GM18870 (cell line): ENCODE data around the gene USP9Y.
"Not testable (repeated sequence)": the region's sequence is repeated elsewhere in the genome, so short reads cannot be mapped to it uniquely, and the experiment has no call there.

Experiments
- ATAC-seq: cut with Tn5 transposase; IDR thresholded peaks from one replicate; pipeline ENCODE4 v1.9.1; 2021; ENCODE audit warnings: moderate library complexity; ENCODE audit not compliant: unreplicated experiment

USP9Y gene, protein sequence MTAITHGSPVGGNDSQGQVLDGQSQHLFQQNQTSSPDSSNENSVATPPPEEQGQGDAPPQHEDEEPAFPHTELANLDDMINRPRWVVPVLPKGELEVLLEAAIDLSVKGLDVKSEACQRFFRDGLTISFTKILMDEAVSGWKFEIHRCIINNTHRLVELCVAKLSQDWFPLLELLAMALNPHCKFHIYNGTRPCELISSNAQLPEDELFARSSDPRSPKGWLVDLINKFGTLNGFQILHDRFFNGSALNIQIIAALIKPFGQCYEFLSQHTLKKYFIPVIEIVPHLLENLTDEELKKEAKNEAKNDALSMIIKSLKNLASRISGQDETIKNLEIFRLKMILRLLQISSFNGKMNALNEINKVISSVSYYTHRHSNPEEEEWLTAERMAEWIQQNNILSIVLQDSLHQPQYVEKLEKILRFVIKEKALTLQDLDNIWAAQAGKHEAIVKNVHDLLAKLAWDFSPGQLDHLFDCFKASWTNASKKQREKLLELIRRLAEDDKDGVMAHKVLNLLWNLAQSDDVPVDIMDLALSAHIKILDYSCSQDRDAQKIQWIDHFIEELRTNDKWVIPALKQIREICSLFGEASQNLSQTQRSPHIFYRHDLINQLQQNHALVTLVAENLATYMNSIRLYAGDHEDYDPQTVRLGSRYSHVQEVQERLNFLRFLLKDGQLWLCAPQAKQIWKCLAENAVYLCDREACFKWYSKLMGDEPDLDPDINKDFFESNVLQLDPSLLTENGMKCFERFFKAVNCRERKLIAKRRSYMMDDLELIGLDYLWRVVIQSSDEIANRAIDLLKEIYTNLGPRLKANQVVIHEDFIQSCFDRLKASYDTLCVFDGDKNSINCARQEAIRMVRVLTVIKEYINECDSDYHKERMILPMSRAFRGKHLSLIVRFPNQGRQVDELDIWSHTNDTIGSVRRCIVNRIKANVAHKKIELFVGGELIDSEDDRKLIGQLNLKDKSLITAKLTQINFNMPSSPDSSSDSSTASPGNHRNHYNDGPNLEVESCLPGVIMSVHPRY (N-terminal part only)

GRCh38 chrY:12701181-12701695 lies at the start of gene USP9Y:
Gene USP9Y (plus strand): TSS chrY:12701231. CDS start chrY:12709448, 8,217 bp downstream.
- ATAC-seq, result no peak

DNA sequence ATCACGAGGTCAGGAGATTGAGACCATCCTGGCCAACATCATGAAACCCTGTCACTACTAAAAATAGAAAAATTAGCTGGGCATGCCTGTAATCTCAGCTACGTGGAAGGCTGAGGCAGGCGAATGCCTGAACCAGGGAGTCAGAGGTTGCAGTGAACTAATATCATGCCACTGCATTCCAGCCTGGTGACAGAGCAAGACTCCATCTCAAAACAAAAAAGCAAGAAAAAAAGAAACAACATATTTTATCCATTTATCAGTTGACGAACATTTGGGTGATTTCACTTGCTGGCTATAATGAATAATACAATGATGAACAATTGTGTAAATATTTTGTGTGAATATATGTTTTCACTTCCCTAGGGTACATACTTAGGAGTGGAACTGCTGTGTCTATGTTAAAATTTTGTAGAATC lies 49.4 kb upstream of the USP9Y start:
- ATAC-seq, result no peak

- no peak for ATAC-seq
Observed at GRCh38 chrY:12661745-12662681, 39.0 kb upstream of the USP9Y start.

DNA sequence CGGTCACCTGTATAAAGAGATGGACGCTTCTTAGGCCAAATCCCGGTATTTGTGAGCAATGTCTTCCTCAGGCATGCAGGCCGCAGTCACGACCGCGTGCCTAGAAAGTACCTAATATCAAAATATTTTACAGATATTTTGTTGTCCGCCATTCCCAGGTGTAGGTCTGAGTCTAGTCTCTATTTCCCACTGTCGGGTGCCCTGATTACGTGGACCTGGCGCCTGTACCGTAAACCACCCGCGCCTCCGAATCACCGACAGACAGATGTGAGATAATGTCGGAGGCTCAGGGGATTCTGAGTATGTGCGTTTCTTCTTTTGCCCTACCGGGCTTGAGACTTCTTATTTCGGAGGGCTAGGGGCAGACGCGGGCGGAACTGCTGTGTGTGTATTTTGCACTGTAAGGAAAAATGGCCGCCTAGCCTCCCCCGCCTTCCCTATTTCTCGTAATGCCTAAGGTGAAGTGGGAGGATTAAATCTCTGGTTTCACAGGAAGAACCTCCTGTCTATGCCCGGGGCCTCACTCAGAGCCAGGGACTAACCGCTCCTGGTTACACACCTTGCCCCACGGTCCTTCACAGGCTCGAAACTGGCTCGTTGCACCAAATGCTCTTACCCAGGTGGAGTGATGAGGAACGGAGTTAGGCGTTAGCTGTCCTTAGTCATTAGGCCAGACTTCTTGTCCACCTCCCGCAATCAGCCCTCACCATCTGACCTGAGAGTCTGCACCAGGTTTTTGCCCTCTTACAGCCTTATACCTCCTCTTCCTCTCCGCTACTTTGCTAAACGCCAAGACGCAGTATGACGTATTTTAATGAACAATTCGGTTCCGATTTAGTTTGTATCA lies 38.1 kb upstream of the USP9Y start:
- no peak for ATAC-seq

GRCh38 chrY:12663845-12664244 lies 37.2 kb upstream of the USP9Y start:
- ATAC-seq, result not testable (repeated sequence)

- ATAC-seq, result no peak
Observed at GRCh38 chrY:12678111-12678510, 22.9 kb upstream of the USP9Y start.

GRCh38 chrY:12681535-12681934 lies 19.5 kb upstream of the USP9Y start:
- ATAC-seq, result no peak

DNA sequence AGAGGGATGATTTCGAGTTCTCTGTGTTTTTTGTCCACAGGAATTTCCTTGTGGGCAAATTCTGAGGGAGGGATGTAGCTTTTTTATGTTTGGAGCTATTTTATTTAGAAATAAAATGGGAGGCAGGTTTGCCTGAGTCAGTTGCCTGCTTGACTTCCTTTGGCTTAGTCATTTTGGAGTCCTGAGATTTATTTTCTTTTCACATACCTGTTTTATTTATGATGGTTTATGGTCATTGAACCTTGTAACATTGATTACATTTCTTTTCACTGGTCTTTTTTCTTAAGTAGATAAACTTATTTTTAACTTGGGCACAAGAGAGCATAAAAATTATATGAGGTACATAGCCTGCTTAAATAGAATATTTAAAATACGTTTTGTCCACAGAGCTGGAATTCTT lies 12.7 kb upstream of the USP9Y start:
- ATAC-seq, result no peak

DNA sequence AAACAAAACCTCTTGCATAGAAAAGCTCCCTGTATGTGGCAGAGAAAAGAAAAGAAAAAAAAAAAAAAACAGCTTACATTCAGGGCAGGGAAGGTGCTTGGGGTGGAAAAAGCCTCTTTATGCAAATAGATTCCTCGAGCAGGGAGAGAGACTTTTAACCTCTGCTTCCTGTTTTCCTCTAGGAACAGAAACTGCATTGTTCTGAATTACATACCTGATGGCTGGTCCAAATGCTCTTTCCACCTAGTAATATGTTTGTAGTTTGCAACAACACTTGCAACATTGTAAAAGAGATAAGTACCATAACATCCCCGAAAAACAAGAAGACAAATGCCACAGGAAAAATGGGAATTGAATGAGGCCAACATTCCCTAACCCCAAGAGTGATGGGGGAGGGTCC lies 944 bp upstream of the USP9Y start:
- no peak for ATAC-seq

GRCh38 chrY:12702174-12702573 lies 1.1 kb downstream of the USP9Y start:
- no peak for ATAC-seq

GRCh38 chrY:12710460-12710859 lies 9.4 kb downstream of the USP9Y start:
- no peak for ATAC-seq

DNA sequence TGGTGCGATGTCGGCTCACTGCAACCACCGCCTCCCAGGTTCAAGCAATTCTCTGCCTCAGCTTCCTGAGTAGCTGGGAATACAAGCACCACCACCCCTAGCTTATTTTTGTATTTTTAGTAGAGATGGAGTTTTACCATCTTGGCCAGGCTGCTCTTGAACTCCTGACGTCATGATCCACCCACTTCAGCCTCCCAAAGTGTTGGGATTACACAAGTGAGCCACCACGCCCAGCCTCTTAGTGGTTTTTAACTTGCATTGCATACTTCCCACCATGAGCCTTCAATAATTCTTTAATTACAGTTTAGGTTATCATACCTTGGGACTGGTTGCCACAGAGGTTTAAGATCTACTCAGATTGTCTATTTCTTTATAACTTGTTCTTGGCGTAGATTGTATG lies 14.3 kb downstream of the USP9Y start:
- no peak for ATAC-seq

GRCh38 chrY:12729746-12730145 lies 28.7 kb downstream of the USP9Y start:
- ATAC-seq, result no peak

DNA sequence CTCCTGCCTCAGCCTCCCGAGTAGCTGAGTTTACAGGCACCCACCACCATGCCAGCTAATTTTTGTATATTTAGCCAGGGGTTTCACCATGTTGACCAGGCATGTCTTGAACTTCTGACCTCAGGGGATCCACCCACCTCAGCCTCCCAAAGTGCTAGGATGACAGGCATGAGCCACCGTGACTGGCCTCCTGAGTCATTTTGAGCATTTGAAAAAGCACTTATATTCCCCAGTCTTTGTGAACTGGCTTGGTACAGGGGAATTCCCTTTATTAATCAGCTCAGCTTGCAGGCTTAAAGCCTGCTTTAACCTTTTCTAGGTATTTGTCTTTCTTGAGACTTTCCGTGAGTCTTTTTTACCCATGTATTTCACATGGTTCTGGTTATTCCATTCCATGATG lies 32.6 kb downstream of the USP9Y start:
- ATAC-seq, result no peak

DNA sequence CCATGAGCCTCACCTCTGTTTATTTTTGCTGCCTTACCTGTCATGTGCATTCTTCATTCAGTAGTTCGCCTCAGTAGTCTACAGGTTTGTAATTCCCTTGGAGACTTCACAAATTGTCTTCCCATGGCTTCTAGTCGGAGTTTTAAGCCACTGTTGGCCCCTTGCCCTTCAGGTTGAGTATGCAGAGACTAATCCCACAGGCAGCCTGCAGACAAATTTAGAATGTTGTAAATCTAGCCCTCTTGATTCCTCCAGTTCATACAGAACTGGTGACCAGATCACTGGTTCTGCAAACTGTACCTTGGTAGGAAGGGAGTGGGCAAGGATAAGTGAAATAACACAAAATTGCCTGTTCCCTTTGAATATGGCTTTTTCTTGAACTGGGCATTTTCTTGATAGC lies 33.0 kb downstream of the USP9Y start:
- no peak for ATAC-seq

- ATAC-seq, result no peak
Observed at GRCh38 chrY:12741414-12741813, 40.4 kb downstream of the USP9Y start.

- ATAC-seq, result no peak
Observed at GRCh38 chrY:12742725-12743124, 41.7 kb downstream of the USP9Y start.

DNA sequence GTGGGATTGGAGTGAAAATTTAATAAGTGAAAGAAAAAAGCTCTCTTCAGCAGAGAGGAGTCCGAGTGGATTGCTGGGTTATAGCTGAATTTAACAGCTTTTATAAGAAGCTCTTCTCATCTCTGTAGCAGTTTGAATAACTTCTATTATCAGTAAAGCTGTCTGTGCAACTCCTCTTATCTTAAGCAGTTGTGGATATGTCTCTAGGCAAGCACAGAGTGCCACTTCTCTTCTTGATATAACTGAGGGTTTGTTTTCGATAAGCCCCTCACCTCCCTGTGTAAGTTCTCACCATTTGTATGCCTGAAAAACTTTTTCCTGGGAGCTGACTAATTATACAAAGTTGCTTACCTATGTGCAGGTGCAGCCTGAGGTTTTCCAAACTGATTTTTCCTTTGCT lies 43.1 kb downstream of the USP9Y start:
- no peak for ATAC-seq

GRCh38 chrY:12749293-12749692 lies 48.3 kb downstream of the USP9Y start:
- ATAC-seq, result no peak
